Prostate gland (tissue), 2 donors: Measurements from ENCODE around the gene BFSP1.

ENCODE experiments used
- POLR2A ChIP-seq: fragments of 450-650 bp; IDR thresholded peaks from one replicate; pipeline ENCODE4 v1.6.1; 2016; ENCODE audit warnings: antibody characterized with exemption, mild to moderate bottlenecking
- POLR2AphosphoS5 ChIP-seq: sonication (generic); formaldehyde crosslinking; IDR thresholded peaks from one replicate; pipeline ENCODE4 v1.6.1; 2017; ENCODE audit warnings: antibody characterized with exemption
- TF ChIP-seq, protein P1 (sequence below), 4 experiments: fragments of 200-600 bp in 2 of 4; fragments of 450-650 bp in 2 of 4; sonication (generic) in 2 of 4; IDR thresholded peaks; 1 replicate in 3 of 4; 2 replicates in 1 of 4; pipeline ENCODE4 v1.5.1; 2016 to 2019; ENCODE audit warnings: antibody characterized with exemption in 4 of 4, mild to moderate bottlenecking in 2 of 4, moderate library complexity in 2 of 4

DNA sequence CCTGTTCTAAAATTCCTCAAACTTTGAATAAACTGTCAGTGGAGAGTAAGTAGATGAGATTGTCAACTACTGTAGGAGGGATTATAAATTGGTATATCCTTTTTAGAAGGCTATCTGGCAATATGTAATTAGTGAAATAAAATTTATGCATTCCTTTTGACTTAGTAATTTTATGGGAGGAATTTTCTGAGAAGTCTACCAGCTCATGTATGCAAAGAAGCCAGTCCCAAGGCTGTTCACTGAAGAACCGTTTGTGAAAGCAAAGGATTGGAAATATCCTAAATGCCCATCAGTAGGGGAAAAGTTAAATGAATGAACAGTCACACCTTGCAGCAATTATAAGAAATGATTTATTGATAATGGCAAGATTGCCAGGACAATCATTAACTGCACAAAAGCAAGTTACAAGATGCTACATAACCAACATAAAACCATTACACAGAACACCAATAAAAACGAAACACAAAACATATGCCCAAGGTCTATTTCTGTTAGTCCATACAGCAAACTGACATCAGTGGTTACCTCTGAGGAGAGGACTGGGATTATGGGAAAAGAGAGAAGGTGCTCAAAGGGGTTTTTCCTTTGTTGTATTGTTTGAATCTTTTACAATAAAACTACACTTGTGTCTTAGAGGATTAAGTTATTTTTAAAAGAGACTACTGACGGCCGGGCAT, 34.1 kb upstream of the BFSP1 start:
- TF ChIP-seq, protein P1, sequence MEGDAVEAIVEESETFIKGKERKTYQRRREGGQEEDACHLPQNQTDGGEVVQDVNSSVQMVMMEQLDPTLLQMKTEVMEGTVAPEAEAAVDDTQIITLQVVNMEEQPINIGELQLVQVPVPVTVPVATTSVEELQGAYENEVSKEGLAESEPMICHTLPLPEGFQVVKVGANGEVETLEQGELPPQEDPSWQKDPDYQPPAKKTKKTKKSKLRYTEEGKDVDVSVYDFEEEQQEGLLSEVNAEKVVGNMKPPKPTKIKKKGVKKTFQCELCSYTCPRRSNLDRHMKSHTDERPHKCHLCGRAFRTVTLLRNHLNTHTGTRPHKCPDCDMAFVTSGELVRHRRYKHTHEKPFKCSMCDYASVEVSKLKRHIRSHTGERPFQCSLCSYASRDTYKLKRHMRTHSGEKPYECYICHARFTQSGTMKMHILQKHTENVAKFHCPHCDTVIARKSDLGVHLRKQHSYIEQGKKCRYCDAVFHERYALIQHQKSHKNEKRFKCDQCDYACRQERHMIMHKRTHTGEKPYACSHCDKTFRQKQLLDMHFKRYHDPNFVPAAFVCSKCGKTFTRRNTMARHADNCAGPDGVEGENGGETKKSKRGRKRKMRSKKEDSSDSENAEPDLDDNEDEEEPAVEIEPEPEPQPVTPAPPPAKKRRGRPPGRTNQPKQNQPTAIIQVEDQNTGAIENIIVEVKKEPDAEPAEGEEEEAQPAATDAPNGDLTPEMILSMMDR (IDR thresholded peaks at IDR 0.05): no peak
- TF ChIP-seq POLR2AphosphoS5: no peak
- TF ChIP-seq POLR2A: no peak
